Loucy (cell line): Measurements from ENCODE around the gene SFMBT2.

Source experiments
- H2AFZ ChIP-seq: fragments of 200-600 bp; sonication (generic); 2 replicates; pipeline ENCODE4 v1.6.0; 2016; ENCODE audit warnings: antibody characterized with exemption, mild to moderate bottlenecking, low read length, moderate library complexity
- H3F3A ChIP-seq: fragments of 200-600 bp; 2 replicates; pipeline ENCODE4 v1.6.0; 2016; ENCODE audit warnings: antibody characterized with exemption, low read depth, mild to moderate bottlenecking
- H3K27me3 ChIP-seq: fragments of 200-600 bp; sonication (generic); 2 replicates; pipeline ENCODE4 v1.6.1; 2014; ENCODE audit warnings: low read length, mild to moderate bottlenecking; ENCODE audit not compliant: insufficient read depth, poor library complexity, severe bottlenecking
- H3K36me3 ChIP-seq: fragments of 200-600 bp; sonication (generic); 2 replicates; pipeline ENCODE4 v1.6.1; 2016; ENCODE audit warnings: low read length; ENCODE audit not compliant: insufficient read depth
- H3K4me1 ChIP-seq: fragments of 200-600 bp; sonication (generic); 2 replicates; pipeline ENCODE4 v1.5.1; 2014; ENCODE audit warnings: low read length, mild to moderate bottlenecking; ENCODE audit not compliant: insufficient read depth, poor library complexity, severe bottlenecking
- H3K4me2 ChIP-seq: fragments of 200-600 bp; sonication (generic); 2 replicates; pipeline ENCODE4 v1.6.0; 2014; ENCODE audit warnings: antibody characterized with exemption, low read length, low read depth, mild to moderate bottlenecking; ENCODE audit not compliant: poor library complexity, severe bottlenecking
- H3K4me3 ChIP-seq: fragments of 200-600 bp; sonication (generic); 2 replicates; pipeline ENCODE4 v1.5.1; 2014; ENCODE audit warnings: low read length, mild to moderate bottlenecking, mixed read lengths; ENCODE audit not compliant: poor library complexity, severe bottlenecking
- H3K79me2 ChIP-seq: fragments of 200-600 bp; sonication (generic); 2 replicates; pipeline ENCODE4 v1.6.1; 2014; ENCODE audit warnings: low read length; ENCODE audit not compliant: insufficient read depth
- H3K9ac ChIP-seq: fragments of 200-600 bp; sonication (generic); 2 replicates; pipeline ENCODE4 v1.6.0; 2014; ENCODE audit warnings: mild to moderate bottlenecking, low read depth, low read length, moderate library complexity; ENCODE audit not compliant: poor library complexity, severe bottlenecking
- H3K9me2 ChIP-seq: fragments of 200-600 bp; sonication (generic); replicated peaks from 2 replicates; pipeline ENCODE4 v1.6.1; 2016; ENCODE audit warnings: low read depth, low read length, mixed read lengths
- H3K9me3 ChIP-seq: fragments of 200-600 bp; sonication (generic); 2 replicates; pipeline ENCODE4 v1.6.1; 2014; ENCODE audit warnings: mild to moderate bottlenecking, antibody characterized with exemption, low read length, low read depth; ENCODE audit not compliant: insufficient read depth
- H4K20me1 ChIP-seq: fragments of 200-600 bp; sonication (generic); 2 replicates; pipeline ENCODE4 v1.6.0; 2014; ENCODE audit warnings: antibody characterized with exemption, low read length, mild to moderate bottlenecking; ENCODE audit not compliant: insufficient read depth, poor library complexity, severe bottlenecking
- CTCF ChIP-seq: fragments of 200-600 bp; sonication (generic); conservative IDR thresholded peaks from 2 replicates; pipeline ENCODE4 v1.5.1; 2014; ENCODE audit warnings: mild to moderate bottlenecking, antibody characterized with exemption, low read length
- EZH2phosphoT487 ChIP-seq: fragments of 200-600 bp; IDR thresholded peaks from 2 replicates; pipeline ENCODE4 v1.6.1; 2018; ENCODE audit warnings: antibody characterized with exemption, mild to moderate bottlenecking, moderate library complexity, borderline replicate concordance

SFMBT2 gene

GRCh38 chr10:7343040-7343439 is 67.8 kb downstream of the SFMBT2 start:
- Histone ChIP-seq H3K27me3 (no peaks in the 10 kb centered on the region), H3K9ac (no peak overlapping the region), H3K4me2 (no peak overlapping the region), H3K79me2 (peaks cover 33% of the 10 kb centered on the region; the same call in 1 of the 2 replicates), H2AFZ (no peak overlapping the region), H3K9me2 (no peaks in the 10 kb centered on the region), H3F3A (no peaks in the 10 kb centered on the region), H3K9me3 (no peaks in the 10 kb centered on the region), H3K4me1 (peaks cover 2% of the 10 kb centered on the region), H4K20me1 (peaks cover 3% of the 10 kb centered on the region), H3K36me3 (peaks cover 37% of the 10 kb centered on the region), H3K4me3 (no peak overlapping the region)
- no peak for TF ChIP-seq EZH2phosphoT487
- no peak for TF ChIP-seq CTCF

DNA sequence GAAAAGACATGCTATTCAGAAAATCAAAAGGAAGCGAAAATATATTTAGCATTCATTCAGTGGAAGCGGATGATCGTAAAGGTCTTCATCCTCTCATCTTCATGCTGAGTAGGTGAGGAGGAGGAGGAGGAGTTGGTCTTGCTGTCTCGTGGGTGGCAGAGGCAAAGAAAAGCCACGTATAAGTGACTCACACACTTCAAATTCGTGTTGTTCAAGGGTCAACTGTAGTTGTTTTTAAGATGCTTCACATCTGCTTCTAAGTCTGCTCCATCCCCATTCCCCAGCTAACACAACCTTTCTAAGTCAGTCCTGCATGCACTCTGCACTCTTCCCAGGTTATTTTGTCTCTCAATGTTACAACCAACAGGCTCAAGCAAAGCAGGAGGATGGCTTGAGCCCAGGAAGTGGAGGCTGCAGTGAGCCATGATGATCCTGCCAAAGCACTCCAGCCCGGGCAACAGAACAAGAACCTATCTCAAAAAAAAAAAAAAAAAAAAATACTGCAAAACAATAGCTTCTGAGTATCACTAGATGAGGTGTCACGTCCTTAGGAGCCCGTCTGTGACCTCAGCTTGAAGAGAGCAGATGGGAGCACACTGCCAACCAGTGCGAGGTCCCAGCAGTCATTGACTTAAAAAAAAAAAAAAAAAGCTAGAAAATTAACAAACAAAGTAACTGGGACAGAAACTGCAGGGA is 70.5 kb downstream of the SFMBT2 start:
- no peak overlapping the region for H3K9ac ChIP-seq
- H3K9me2 ChIP-seq: no peaks in the 10 kb centered on the region
- H3K79me2 ChIP-seq: peaks cover 44% of the 10 kb centered on the region
- no peaks in the 10 kb centered on the region for H3F3A ChIP-seq
- peaks cover 4% of the 10 kb centered on the region for H3K4me1 ChIP-seq
- no peaks in the 10 kb centered on the region for H3K27me3 ChIP-seq
- no peak overlapping the region for H2AFZ ChIP-seq
- TF ChIP-seq CTCF: no peak
- TF ChIP-seq EZH2phosphoT487: no peak
- peaks cover 39% of the 10 kb centered on the region; the same call in 1 of the 2 replicates for H3K36me3 ChIP-seq
- H4K20me1 ChIP-seq: peaks cover 5% of the 10 kb centered on the region
- H3K4me3 ChIP-seq: no peak overlapping the region
- H3K9me3 ChIP-seq: no peaks in the 10 kb centered on the region
- H3K4me2 ChIP-seq: no peak overlapping the region

DNA sequence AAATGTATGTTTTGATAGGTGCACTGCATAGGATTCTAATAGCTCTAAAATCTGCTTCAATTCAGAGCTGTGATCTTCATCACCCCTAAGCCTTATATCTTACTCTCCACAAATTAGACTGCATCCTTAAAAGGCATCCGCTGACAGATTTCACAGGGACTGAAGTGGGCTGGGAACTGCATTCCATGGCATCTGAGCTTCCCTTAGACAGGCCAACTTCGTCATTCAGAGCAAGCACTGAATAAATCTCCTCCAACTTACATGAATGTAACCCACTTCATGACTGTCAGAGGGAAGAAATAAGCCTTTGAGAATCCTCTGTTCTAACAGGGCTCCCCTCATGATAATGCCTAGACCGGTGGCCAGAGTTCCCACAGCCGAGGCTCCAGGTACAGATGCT is 71.3 kb downstream of the SFMBT2 start:
- H3K4me2 ChIP-seq: no peak overlapping the region
- no peaks in the 10 kb centered on the region for H3K9me2 ChIP-seq
- H3K36me3 ChIP-seq: peaks cover 39% of the 10 kb centered on the region; the same call in 1 of the 2 replicates
- peaks cover 4% of the 10 kb centered on the region for H3K4me1 ChIP-seq
- TF ChIP-seq EZH2phosphoT487: no peak
- TF ChIP-seq CTCF: no peak
- H3K9me3 ChIP-seq: no peaks in the 10 kb centered on the region
- no peak overlapping the region for H2AFZ ChIP-seq
- H3K27me3 ChIP-seq: no peaks in the 10 kb centered on the region
- H3K9ac ChIP-seq: no peak overlapping the region
- peaks cover 5% of the 10 kb centered on the region for H4K20me1 ChIP-seq
- no peaks in the 10 kb centered on the region for H3F3A ChIP-seq
- peaks cover 52% of the 10 kb centered on the region for H3K79me2 ChIP-seq
- no peak overlapping the region for H3K4me3 ChIP-seq
